ENCODE data around the gene ZDHHC24. TPM values are rescaled to one million over a fixed set of nuclear protein-coding genes. Genes with fewer than 3 reads are reported as not detected.

The ZDHHC24 gene
- total RNA-seq, 4 donors from 2014 or later, result 8.0 to 10.7 (median 9.5) TPM

DNA sequence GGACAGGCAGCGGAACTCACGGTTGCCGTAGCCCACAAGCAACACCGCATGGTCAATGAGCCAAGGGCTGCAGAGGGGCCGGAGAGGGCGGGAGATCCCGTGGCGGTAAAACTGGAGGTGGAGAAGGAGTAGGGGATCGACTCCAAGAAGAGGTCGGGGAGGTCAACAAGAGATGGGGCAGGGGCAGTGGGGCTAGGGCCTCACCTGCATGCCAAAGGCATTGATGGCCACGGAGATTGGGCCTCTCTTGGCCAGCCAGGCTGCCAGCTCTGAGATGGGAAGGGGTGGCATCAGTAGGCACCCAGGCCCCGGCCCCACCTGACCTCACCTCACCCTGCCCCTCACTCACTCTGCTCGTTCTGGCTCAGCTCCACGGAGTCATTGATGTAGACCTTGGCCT lies 18.7 kb upstream of the ZDHHC24 start:
- TF ChIP-seq, protein P1, sequence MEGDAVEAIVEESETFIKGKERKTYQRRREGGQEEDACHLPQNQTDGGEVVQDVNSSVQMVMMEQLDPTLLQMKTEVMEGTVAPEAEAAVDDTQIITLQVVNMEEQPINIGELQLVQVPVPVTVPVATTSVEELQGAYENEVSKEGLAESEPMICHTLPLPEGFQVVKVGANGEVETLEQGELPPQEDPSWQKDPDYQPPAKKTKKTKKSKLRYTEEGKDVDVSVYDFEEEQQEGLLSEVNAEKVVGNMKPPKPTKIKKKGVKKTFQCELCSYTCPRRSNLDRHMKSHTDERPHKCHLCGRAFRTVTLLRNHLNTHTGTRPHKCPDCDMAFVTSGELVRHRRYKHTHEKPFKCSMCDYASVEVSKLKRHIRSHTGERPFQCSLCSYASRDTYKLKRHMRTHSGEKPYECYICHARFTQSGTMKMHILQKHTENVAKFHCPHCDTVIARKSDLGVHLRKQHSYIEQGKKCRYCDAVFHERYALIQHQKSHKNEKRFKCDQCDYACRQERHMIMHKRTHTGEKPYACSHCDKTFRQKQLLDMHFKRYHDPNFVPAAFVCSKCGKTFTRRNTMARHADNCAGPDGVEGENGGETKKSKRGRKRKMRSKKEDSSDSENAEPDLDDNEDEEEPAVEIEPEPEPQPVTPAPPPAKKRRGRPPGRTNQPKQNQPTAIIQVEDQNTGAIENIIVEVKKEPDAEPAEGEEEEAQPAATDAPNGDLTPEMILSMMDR (IDR thresholded peaks at IDR 0.05), result no peak
- TF ChIP-seq POLR2A (IDR thresholded peaks at IDR 0.05), result no peak
- Histone ChIP-seq H3K9me3 (no peaks in the 10 kb centered on the region), H3K4me3 (no peak overlapping the region), H3K27ac (no peak overlapping the region), H3K27me3 (peaks cover 0 to 9% (median 0%) of the 10 kb centered on the region in 4 donors), H3K36me3 (peaks cover 0 to 28% (median 0%) of the 10 kb centered on the region in 3 donors), H3K4me1 (peaks cover 11 to 21% (median 14%) of the 10 kb centered on the region in 3 donors)
- intact Hi-C loops (cut with DNase I), result no loop called here
- 76 to 86% methylated on average over 3 to 7 of the region's 14 CpGs for WGBS, 2 donors
- DNase-seq, result no peak

DNA sequence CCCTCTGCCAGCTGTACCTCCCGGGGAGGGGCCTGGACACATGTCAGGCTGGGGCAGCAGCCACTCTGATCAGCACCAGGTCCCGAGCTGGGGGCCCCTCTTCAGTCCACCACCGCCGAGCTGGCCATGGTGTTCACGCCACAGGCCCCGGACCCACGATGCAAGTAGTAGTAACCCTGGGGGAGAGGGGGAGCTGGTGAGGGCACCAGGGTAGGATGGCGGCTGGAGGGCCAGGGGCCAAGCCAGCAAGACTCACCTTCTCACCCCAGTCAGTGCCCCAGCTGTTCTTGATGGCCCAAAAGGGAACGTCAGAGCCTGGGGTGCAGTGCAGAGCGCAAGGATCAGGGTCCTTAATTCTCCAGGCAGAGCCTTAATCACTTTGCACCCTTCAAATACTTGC lies 18.0 kb upstream of the ZDHHC24 start:
- Histone ChIP-seq H3K36me3 (peaks cover 0 to 28% (median 0%) of the 10 kb centered on the region in 3 donors), H3K9me3 (no peaks in the 10 kb centered on the region), H3K4me1 (peaks cover 14 to 24% (median 20%) of the 10 kb centered on the region in 3 donors), H3K27ac (no peak overlapping the region), H3K4me3 (no peak overlapping the region), H3K27me3 (peaks cover 0 to 16% (median 0%) of the 10 kb centered on the region in 4 donors)
- TF ChIP-seq, protein P1 (IDR thresholded peaks at IDR 0.05), result no peak
- no peak for TF ChIP-seq POLR2A (IDR thresholded peaks at IDR 0.05)
- WGBS, 2 donors, result 90% methylated on average over 3 of the region's 10 CpGs; no CpG with 5 or more reads in 1 of the 2 donors
- intact Hi-C loops (cut with DNase I), result no loop called here
- DNase-seq, result no peak

- TF ChIP-seq, protein P1 (IDR thresholded peaks at IDR 0.05), result no peak
- TF ChIP-seq POLR2A (IDR thresholded peaks at IDR 0.05), result no peak
- peaks cover 0 to 28% (median 0%) of the 10 kb centered on the region in 3 donors for H3K36me3 ChIP-seq
- peaks cover 13 to 19% (median 13%) of the 10 kb centered on the region in 3 donors for H3K4me1 ChIP-seq
- no peak overlapping the region for H3K4me3 ChIP-seq
- H3K27me3 ChIP-seq, result peaks cover 0 to 20% (median 0%) of the 10 kb centered on the region in 4 donors
- no peaks in the 10 kb centered on the region for H3K9me3 ChIP-seq
- WGBS, 2 donors, result 60 to 67% methylated on average over 1 to 4 of the region's 20 CpGs
- no peak for DNase-seq
- intact Hi-C loops (cut with DNase I), result no loop called here
- H3K27ac ChIP-seq, result no peak overlapping the region
Observed at GRCh38 chr11:66562907-66563583, 17.2 kb upstream of the ZDHHC24 start.

- no peaks in the 10 kb centered on the region for H3K9me3 ChIP-seq
- peaks cover 7 to 11% (median 7%) of the 10 kb centered on the region in 3 donors for H3K4me1 ChIP-seq
- WGBS, 2 donors, result 64 to 100% methylated on average over 1 to 2 of the region's 2 CpGs
- intact Hi-C loops (cut with DNase I), result no loop called here
- H3K27me3 ChIP-seq, result peaks cover 0 to 23% (median 0%) of the 10 kb centered on the region in 4 donors
- H3K27ac ChIP-seq, result no peak overlapping the region
- H3K4me3 ChIP-seq, result no peak overlapping the region
- no peak for DNase-seq
- H3K36me3 ChIP-seq, result peaks cover 0 to 28% (median 0%) of the 10 kb centered on the region in 3 donors
- no peak for TF ChIP-seq POLR2A (IDR thresholded peaks at IDR 0.05)
- TF ChIP-seq, protein P1 (IDR thresholded peaks at IDR 0.05), result no peak
Observed at GRCh38 chr11:66562275-66562674, 16.4 kb upstream of the ZDHHC24 start.

GRCh38 chr11:66561975-66562248 lies 16.1 kb upstream of the ZDHHC24 start:
- no peaks in the 10 kb centered on the region for H3K9me3 ChIP-seq
- intact Hi-C loops (cut with DNase I), result no loop called here
- DNase-seq, result no peak
- no peak overlapping the region for H3K4me3 ChIP-seq
- 80% methylated on average over 3 of the region's 9 CpGs; no CpG with 5 or more reads in 1 of the 2 donors for WGBS, 2 donors
- peaks cover 7 to 11% (median 7%) of the 10 kb centered on the region in 3 donors for H3K4me1 ChIP-seq
- no peak overlapping the region for H3K27ac ChIP-seq
- H3K27me3 ChIP-seq, result peaks cover 0 to 27% (median 0%) of the 10 kb centered on the region in 4 donors
- H3K36me3 ChIP-seq, result peaks cover 0 to 28% (median 0%) of the 10 kb centered on the region in 3 donors
- TF ChIP-seq POLR2A (IDR thresholded peaks at IDR 0.05), result no peak
- TF ChIP-seq, protein P1 (IDR thresholded peaks at IDR 0.05), result no peak

Data from esophagus squamous epithelium (tissue), 5 donors.